HepG2 (cell line): Measurements from ENCODE around the gene EXOC7. TPM values are rescaled to one million over a fixed set of nuclear protein-coding genes. Genes with fewer than 3 reads are reported as not detected.
A peak's percentile ranks its signal among the peaks of the same experiment; 100 is the strongest.

ENCODE experiments used
- ATAC-seq: fragments of 200-7000 bp; cut with Tn5 transposase; 3 replicates; pipeline ENCODE4 v1.9.1; 2020; ENCODE audit warnings: mild to moderate bottlenecking, moderate library complexity
- BruUV-seq: library from RNA; stranded (reverse); fragments of 400-500 nt; replicated peaks from 2 replicates; lab custom pipeline; 2021; lab: Mats Ljungman, UMichigan
- CTCF ChIA-PET: fragments of 300-600 bp; formaldehyde crosslinking; extraction: SDS; loops from one replicate; lab custom pipeline; 2021; ENCODE audit warnings: low total read pairs, inconsistent platforms, low intra/inter-chr PET ratio; lab: Yijun Ruan, JAX
- POLR2A ChIA-PET: fragments of 350-600 bp; sonication (Branson Sonifier 250); formaldehyde crosslinking; loops from one replicate; lab custom pipeline; 2020; ENCODE audit warnings: antibody characterized with exemption, inconsistent platforms; lab: Yijun Ruan, JAX
- DNase-seq: peaks from one replicate; pipeline ENCODE4 v3.0.0-alpha.2; 2015; ENCODE audit warnings: low spot score
- FAIRE-seq: peaks from 3 replicates; lab custom pipeline; 2011; peaks lifted over from hg19 to GRCh38; lab: Jason Lieb, UNC
- H2AFZ ChIP-seq: one replicate; pipeline ENCODE4 v1.6.1; 2011; ENCODE audit warnings: low read length, inconsistent platforms
- H3K27ac ChIP-seq: fragments of 300-600 bp; 3 replicates; pipeline ENCODE4 v1.8.0; 2011; ENCODE audit warnings: mixed run types, mild to moderate bottlenecking, mixed read lengths, low read length, inconsistent platforms; ENCODE audit not compliant: insufficient read depth; ENCODE audit errors: extremely low read length
- H3K27me3 ChIP-seq, 2 experiments: fragments of 200-600 bp in 1 of 2; 2 replicates in 1 of 2; 3 replicates in 1 of 2; pipeline versions ENCODE4 v1.6.0 to v1.8.0; 2011; ENCODE audit warnings: low read length in 2 of 2, mild to moderate bottlenecking in 2 of 2, moderate library complexity in 2 of 2, inconsistent platforms in 1 of 2; ENCODE audit not compliant: insufficient read depth in 2 of 2, control insufficient read depth in 1 of 2
- H3K36me3 ChIP-seq, 2 experiments: fragments of 200-600 bp in 1 of 2; replicated peaks in 1 of 2; 2 replicates in 1 of 2; 3 replicates in 1 of 2; pipeline versions ENCODE4 v1.5.1 to v1.8.0; 2011; ENCODE audit warnings: low read length in 2 of 2, inconsistent platforms in 1 of 2; ENCODE audit not compliant: insufficient read depth in 2 of 2, control insufficient read depth in 1 of 2
- H3K4me1 ChIP-seq: 2 replicates; pipeline ENCODE4 v1.5.1; 2012; ENCODE audit warnings: low read length, inconsistent platforms; ENCODE audit not compliant: insufficient read depth
- H3K4me2 ChIP-seq: 2 replicates; pipeline ENCODE4 v1.6.0; 2011; ENCODE audit warnings: low read depth, low read length, inconsistent platforms
- H3K4me3 ChIP-seq, 3 experiments: fragments of 200-600 bp in 1 of 3; sonication (generic), shearing (Covaris generic) in 1 of 3; replicated peaks in 1 of 3; 2 replicates each; pipeline ENCODE4 v1.5.1; 2011 to 2016; ENCODE audit warnings: low read length in 3 of 3, inconsistent platforms in 2 of 3, low read depth in 2 of 3, mild to moderate bottlenecking in 2 of 3, control low read depth in 1 of 3, mixed read lengths in 1 of 3; ENCODE audit not compliant: insufficient read depth in 1 of 3
- H3K79me2 ChIP-seq: one replicate; pipeline ENCODE4 v1.6.1; 2011; ENCODE audit warnings: low read length, inconsistent platforms; ENCODE audit not compliant: insufficient read depth
- H3K9ac ChIP-seq: 2 replicates; pipeline ENCODE4 v1.6.0; 2011; ENCODE audit warnings: mild to moderate bottlenecking, low read depth, low read length, inconsistent platforms; ENCODE audit not compliant: insufficient read depth
- H3K9me3 ChIP-seq: 2 replicates; pipeline ENCODE4 v1.5.1; 2012; ENCODE audit warnings: mild to moderate bottlenecking, low read length
- H4K20me1 ChIP-seq: 2 replicates; pipeline ENCODE4 v1.6.0; 2011; ENCODE audit warnings: inconsistent platforms, mild to moderate bottlenecking, low read length, moderate library complexity; ENCODE audit not compliant: insufficient read depth
- AGO2 ChIP-seq: fragments of 200-400 bp; formaldehyde crosslinking; optimal IDR thresholded peaks from 2 replicates; pipeline ENCODE3; 2017; ENCODE audit warnings: mild to moderate bottlenecking, low read depth, low read length, moderate library complexity
- CTCF ChIP-seq: sonication (generic); formaldehyde crosslinking; IDR thresholded peaks from 2 replicates; pipeline ENCODE4 v1.5.0; 2020; ENCODE audit warnings: mild to moderate bottlenecking, missing genetic modification reagents, moderate library complexity
- IRX3 ChIP-seq: sonication (generic); formaldehyde crosslinking; IDR thresholded peaks from 2 replicates; pipeline ENCODE4 v1.8.1; 2023; ENCODE audit warnings: mild to moderate bottlenecking, low read depth, missing genetic modification reagents, borderline replicate concordance
- RBFOX2 ChIP-seq: fragments of 200-400 bp; formaldehyde crosslinking; IDR thresholded peaks from 2 replicates; pipeline ENCODE4 v1.6.1; 2017; ENCODE audit warnings: low read depth, mild to moderate bottlenecking, low read length
- STAG1 ChIP-seq: sonication (generic); formaldehyde crosslinking; IDR thresholded peaks from 2 replicates; pipeline ENCODE4 v1.4.0; 2020; ENCODE audit warnings: missing genetic modification reagents
- ZNF687 ChIP-seq: sonication (generic); formaldehyde crosslinking; IDR thresholded peaks from 2 replicates; pipeline ENCODE4 v1.5.1; 2020; ENCODE audit warnings: mild to moderate bottlenecking, missing genetic modification reagents, moderate library complexity
- WGBS: methylation state at CpG from one replicate; pipeline ENCODE4 v1.1.6; 2017; ENCODE audit warnings: low lambda C conversion rate; 5-methylcytosine and 5-hydroxymethylcytosine counted together
- in situ Hi-C: cut with HindIII; loops from 2 replicates; pipeline ENCODE4 v1.10.0; 2017; ENCODE audit warnings: low pct_unique_long_range_greater_than_20kb; ENCODE audit not compliant: extremely low pct_ligation_motif_present
- intact Hi-C: fragments of 100-400 bp; cut with micrococcal nuclease; formaldehyde crosslinking; loops from one replicate; pipeline ENCODE4 v1.10.0; 2022; ENCODE audit not compliant: unreplicated experiment
- polyA plus RNA-seq, 8 experiments: library from polyadenylated mRNA; depleted of rRNA in 3 of 8; stranded (reverse) in 7 of 8; unstranded in 1 of 8; fragments of >200 nt; fragmentation: Illumina TruSeq in 4 of 8; extraction: Trizol in 4 of 8; gene quantifications; 2 replicates each; pipeline versions ENCODE4 v1.2.1 to v1.2.3, GENCODE V29; 2011 to 2016; ENCODE audit warnings: low read depth in 4 of 8, missing spikeins in 1 of 8, mixed read lengths in 1 of 8; ENCODE audit not compliant: insufficient read depth in 1 of 8
- total RNA-seq, 5 experiments: library from RNA; depleted of rRNA; stranded (reverse); fragments of >200 nt; fragmentation: Illumina TruSeq; extraction: Trizol; gene quantifications; 2 replicates each; pipeline ENCODE4 v1.2.3, GENCODE V29; 2016; ENCODE audit warnings: low read depth in 1 of 5

EXOC7 gene
- total and polyA plus RNA-seq, 2 of the 13 experiments (the other 11 are each of a cell fraction or from before 2014, with no cell fraction given): 86.9 to 116 TPM

GRCh38 chr17:76088041-76088867 lies 15.3 kb downstream of the EXOC7 start:
- TF ChIP-seq RBFOX2 (0 out of 2 replicates have a peak, but pooled peaks have one; percentile 4), IRX3 (CRISPR knock-in tag) (no peak), CTCF (CRISPR knock-in tag) (0 out of 2 replicates have a peak, but pooled peaks have one; percentile 39), STAG1 (CRISPR knock-in tag) (0 out of 2 replicates have a peak, but pooled peaks have one; percentile 15), ZNF687 (peak; percentile 17; the same call in 1 of the 2 replicates), AGO2 (peak; percentile 32)
- peaks cover 70 to 87% of the 10 kb centered on the region in 2 experiments; a peak in 4 of 5 replicates for H3K36me3 ChIP-seq

More at GRCh38 chr17:76088041-76088867, 15.3 kb downstream of the EXOC7 start:
- Histone ChIP-seq H3K79me2 (no peaks in the 10 kb centered on the region), H3K4me3 (no peak overlapping the region), H3K4me2 (no peak overlapping the region), H3K9me3 (no peaks in the 10 kb centered on the region), H3K9ac (no peak overlapping the region), H3K27ac (no peak overlapping the region), H3K4me1 (no peaks in the 10 kb centered on the region), H3K27me3 (no peaks in the 10 kb centered on the region), H2AFZ (no peak overlapping the region), H4K20me1 (no peaks in the 10 kb centered on the region)
- CTCF ChIA-PET: no interaction called here
- BruUV-seq: no TSS peak
- in situ Hi-C loops: no loop called here
- WGBS: 95% methylated on average over 21 of the region's 25 CpGs
- intact Hi-C loops: no loop called here
- ATAC-seq (peak; percentile 68), DNase-seq (no peak), FAIRE-seq (no peak)
- POLR2A ChIA-PET: no interaction called here
